Sigmoid colon (tissue), 4 donors: Measurements from ENCODE around the gene TWF2.

Experiments
- POLR2A ChIP-seq, 2 donors: fragments of 450-650 bp; IDR thresholded peaks; one replicate each; pipeline ENCODE4 v1.6.1; 2016; ENCODE audit warnings: antibody characterized with exemption in 2 of 2, mild to moderate bottlenecking in 2 of 2, moderate library complexity in 2 of 2
- POLR2AphosphoS5 ChIP-seq, 4 donors: sonication (generic); formaldehyde crosslinking; IDR thresholded peaks; one replicate each; pipeline ENCODE4 v1.6.1; 2017; ENCODE audit warnings: antibody characterized with exemption in 4 of 4
- TF ChIP-seq, protein P1 (sequence below), 4 experiments: fragments of 450-650 bp in 3 of 4; fragments of 200-600 bp in 1 of 4; IDR thresholded peaks; one replicate each; pipeline ENCODE4 v1.5.1; 2016 to 2019; ENCODE audit warnings: antibody characterized with exemption in 4 of 4, mild to moderate bottlenecking in 3 of 4, moderate library complexity in 2 of 4

DNA sequence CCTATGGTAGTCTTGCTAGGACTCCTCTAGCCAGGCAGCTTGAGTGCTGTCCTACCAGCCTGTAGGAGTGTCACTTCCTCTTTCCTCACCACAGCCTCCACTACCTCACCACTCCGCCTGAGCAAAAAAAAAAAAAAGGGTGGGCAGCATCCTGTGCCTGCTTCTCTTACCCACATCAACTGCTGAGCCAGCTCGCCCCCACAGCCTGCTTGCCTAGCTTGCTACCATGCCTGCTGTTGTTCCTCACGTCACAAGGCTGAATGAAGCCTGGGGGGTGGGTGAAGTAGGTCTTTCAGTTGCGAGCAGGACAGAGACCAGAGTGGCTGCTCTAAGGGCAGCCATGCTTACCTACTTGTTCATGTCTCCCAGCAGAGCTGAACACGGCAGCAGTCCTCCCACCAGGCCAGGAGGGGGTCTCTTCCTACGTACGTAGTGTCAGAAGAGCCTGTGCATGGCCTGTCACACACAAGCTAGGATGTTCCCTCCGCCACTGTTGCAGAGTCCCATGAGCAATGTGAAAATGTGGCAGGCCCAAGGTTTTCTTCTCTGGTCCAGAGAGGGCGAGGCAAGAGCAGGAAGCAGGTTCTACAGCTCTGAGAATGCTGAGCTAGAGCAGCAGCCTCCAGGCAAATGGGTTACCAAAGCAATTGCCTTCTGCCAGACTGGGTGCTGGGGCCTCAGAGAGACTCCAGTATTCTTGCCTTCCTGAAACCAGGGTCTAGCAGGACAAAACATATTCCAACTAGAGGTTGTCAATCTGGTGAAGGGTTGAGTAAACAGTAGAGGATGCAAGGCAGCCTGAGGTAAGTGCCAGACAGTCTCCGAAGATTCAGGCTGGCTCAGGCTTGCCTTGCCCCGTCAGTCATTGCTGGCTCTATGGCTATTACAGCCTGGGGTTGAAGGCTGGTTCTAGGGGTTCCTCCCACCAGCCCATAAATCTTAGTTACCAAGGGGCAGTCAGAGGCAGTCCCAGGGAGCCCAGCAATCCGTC lies 14.7 kb upstream of the TWF2 start:
- TF ChIP-seq POLR2AphosphoS5 (IDR thresholded peaks at IDR 0.05), result peak in 2 of 4 donors; percentile 16 to 25
- TF ChIP-seq, protein P1, sequence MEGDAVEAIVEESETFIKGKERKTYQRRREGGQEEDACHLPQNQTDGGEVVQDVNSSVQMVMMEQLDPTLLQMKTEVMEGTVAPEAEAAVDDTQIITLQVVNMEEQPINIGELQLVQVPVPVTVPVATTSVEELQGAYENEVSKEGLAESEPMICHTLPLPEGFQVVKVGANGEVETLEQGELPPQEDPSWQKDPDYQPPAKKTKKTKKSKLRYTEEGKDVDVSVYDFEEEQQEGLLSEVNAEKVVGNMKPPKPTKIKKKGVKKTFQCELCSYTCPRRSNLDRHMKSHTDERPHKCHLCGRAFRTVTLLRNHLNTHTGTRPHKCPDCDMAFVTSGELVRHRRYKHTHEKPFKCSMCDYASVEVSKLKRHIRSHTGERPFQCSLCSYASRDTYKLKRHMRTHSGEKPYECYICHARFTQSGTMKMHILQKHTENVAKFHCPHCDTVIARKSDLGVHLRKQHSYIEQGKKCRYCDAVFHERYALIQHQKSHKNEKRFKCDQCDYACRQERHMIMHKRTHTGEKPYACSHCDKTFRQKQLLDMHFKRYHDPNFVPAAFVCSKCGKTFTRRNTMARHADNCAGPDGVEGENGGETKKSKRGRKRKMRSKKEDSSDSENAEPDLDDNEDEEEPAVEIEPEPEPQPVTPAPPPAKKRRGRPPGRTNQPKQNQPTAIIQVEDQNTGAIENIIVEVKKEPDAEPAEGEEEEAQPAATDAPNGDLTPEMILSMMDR (IDR thresholded peaks at IDR 0.05), result no peak
- TF ChIP-seq POLR2A (IDR thresholded peaks at IDR 0.05), result no peak
